HG03196 (cell line): ENCODE measurements around the gene ADAMTS7.
"Not testable (repeated sequence)": the region's sequence is repeated elsewhere in the genome, so short reads cannot be mapped to it uniquely, and the experiment has no call there.

Experiments used
- ATAC-seq: cut with Tn5 transposase; IDR thresholded peaks from one replicate; pipeline ENCODE4 v1.9.1; 2021; ENCODE audit not compliant: unreplicated experiment

The ADAMTS7 gene

GRCh38 chr15:78730955-78731354 is 80.3 kb downstream of the ADAMTS7 start:
- no peak for ATAC-seq

DNA sequence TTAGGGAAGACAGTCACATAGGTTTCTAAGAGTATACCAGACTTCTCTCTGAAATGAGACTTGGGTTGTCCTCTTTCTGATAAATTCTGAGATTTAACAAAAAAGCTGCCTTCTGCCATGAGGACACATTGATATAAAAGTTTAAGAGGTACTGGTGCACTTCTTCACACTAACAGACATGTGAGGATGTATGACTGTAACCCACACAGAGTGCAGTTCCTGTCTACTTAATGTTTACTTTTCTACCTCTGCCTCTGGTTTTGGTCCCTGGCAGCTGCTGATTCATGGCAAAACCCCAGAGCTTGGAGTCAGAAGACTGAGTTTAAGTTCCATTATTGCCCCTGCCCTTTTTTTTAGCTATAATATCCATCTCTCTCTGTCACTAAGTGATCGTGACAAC is 82.8 kb downstream of the ADAMTS7 start:
- not testable (repeated sequence) for ATAC-seq

- ATAC-seq = no peak
Observed at GRCh38 chr15:78727561-78727960, 83.7 kb downstream of the ADAMTS7 start.

GRCh38 chr15:78726870-78727551 is 84.3 kb downstream of the ADAMTS7 start:
- ATAC-seq = no peak

DNA sequence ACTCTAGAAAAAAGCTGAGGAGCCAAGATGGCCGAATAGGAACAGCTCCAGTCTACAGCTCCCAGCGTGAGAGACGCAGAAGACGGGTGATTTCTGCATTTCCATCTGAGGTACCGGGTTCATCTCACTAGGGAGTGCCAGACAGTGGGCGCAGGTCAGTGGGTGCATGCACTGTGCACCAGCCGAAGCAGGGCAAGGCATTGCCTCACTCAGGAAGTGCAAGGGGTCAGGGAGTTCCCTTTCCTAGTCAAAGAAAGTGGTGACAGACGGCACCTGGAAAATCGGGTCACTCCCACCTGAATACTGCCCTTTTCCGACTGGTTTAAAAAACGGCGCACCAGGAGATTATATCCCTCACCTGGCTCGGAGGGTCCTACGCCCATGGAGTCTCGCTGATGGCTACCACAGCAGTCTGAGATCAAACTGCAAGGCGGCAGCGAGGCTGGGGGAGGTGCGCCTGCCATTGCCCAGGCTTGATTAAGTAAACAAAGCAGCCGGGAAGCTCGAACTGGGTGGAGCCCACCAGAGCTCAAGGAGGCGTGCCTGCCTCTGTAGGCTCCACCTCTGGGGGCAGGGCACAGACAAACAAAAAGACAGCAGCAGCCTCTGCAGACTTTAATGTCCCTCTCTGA is 91.3 kb downstream of the ADAMTS7 start:
- ATAC-seq = not testable (repeated sequence)

GRCh38 chr15:78718837-78719236 is 92.4 kb downstream of the ADAMTS7 start:
- ATAC-seq = no peak

GRCh38 chr15:78717956-78718656 is 93.2 kb downstream of the ADAMTS7 start:
- no peak for ATAC-seq

DNA sequence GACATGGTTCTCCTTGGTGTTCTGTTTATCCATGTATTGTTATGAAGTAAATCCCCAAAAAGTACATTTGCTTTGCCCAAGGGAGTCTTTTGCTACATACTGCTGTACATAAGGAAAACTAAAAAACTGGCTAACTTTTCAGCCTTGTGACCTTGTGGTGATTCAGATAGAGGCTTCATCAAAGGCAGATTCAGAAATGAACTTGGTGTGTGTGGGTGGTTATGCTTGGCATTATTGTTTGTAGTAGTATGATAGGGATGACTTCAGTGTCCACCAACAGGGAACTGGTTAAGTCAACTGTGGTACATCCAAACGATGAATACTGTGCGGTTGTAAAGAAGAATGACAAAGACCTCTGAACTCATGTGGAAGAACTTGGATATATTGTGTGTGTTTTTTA is 94.6 kb downstream of the ADAMTS7 start:
- no peak for ATAC-seq

- no peak for ATAC-seq
Observed at GRCh38 chr15:78715930-78716329, 95.3 kb downstream of the ADAMTS7 start.

- no peak for ATAC-seq
Observed at GRCh38 chr15:78715434-78715833, 95.8 kb downstream of the ADAMTS7 start.

DNA sequence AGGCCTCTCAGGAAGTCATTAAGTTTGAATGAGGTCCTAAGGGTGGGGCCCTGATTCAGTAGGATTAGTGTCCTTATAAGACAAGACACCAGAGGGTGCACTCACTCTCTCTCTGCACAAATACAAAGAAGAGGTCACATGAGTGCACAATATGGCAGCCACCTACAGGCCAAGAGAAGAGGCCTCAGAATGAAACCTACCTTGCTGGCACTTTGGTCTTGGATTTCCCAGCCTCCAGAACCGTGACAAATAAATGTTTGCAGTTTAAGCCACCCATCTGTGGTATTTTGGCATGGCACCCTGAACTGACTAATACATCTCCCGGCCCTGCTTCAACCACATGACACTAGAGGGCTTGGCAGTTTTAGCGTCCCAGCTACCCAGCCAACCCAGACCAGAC is 96.4 kb downstream of the ADAMTS7 start:
- no peak for ATAC-seq

DNA sequence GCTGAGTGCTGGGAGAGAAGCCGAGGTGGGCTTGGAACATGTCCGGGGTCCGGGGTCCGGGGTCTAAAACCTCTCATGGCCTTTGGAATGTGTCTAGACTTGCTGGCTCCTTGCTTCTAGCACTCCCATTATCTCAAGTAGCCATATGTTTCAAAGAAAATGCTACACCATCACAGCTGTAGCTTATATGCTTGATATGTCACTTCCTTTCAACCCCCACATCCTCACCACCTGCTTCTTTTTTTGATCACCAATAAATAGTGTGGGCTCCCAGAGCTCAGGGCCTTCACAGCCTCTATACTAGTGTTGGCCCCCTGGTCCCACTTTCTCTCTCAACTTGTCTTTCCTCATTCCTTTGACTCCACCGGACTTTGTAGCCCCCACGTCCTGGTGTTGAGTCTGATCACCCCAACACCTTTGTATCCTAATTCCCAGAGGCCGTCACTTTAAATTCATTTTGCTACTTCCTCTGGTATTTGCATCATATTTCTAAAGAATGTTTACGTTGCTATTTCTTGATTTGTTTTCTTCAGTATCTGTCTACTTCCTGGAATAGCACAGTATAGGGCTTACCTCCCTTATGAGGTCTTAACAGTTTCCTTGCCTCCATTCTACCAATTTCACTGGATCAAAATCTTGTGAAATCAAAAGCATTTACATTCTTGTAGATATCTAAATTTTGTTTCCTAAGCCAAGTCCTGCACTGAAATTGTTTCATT is 98.3 kb downstream of the ADAMTS7 start:
- ATAC-seq = no peak

- no peak for ATAC-seq
Observed at GRCh38 chr15:78711638-78712037, 99.6 kb downstream of the ADAMTS7 start.

- ATAC-seq = peak; percentile 51
Observed at GRCh38 chr15:78709263-78709882, 101.9 kb downstream of the ADAMTS7 start.
